ENCODE measurements around the gene WDR86.

DNA sequence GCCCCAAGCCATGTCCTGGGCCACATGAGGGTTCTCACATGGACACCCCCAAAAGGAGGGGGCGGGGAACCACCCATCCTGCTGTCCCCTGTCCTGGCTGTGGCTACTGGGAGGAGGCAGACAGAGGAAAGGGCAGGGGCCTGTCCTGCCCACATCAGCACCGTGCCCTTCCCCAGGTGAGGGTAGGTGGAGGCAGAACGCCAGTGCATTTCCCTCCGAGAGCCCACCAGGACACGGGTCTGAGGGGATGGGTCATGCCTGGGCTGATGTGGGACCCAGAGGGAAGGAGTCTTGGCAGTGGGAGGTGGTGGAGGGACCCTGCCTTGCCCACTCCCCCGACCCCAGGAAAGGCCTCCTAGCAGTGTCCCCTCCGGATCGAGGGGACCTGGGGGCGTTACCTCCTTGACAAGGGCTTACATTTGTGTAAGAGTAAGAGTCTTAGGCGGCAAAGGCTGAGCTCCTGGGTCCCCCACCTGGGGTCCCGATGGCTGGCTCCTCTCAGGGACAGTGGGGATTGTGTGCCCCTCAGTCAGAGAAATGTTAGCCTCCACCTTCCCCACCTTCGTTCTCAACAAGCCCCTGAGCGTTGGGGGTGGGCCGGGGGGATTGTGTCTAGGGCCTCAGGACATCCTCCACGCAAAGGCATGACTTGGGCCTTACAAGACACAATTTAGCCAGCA, 24.0 kb upstream of the WDR86 start:
- TF ChIP-seq, protein P1, sequence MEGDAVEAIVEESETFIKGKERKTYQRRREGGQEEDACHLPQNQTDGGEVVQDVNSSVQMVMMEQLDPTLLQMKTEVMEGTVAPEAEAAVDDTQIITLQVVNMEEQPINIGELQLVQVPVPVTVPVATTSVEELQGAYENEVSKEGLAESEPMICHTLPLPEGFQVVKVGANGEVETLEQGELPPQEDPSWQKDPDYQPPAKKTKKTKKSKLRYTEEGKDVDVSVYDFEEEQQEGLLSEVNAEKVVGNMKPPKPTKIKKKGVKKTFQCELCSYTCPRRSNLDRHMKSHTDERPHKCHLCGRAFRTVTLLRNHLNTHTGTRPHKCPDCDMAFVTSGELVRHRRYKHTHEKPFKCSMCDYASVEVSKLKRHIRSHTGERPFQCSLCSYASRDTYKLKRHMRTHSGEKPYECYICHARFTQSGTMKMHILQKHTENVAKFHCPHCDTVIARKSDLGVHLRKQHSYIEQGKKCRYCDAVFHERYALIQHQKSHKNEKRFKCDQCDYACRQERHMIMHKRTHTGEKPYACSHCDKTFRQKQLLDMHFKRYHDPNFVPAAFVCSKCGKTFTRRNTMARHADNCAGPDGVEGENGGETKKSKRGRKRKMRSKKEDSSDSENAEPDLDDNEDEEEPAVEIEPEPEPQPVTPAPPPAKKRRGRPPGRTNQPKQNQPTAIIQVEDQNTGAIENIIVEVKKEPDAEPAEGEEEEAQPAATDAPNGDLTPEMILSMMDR (IDR thresholded peaks at IDR 0.05; ENCODE audit: low read depth, low read length, poor library complexity, severe bottlenecking), result no peak
- TF ChIP-seq EZH2phosphoT487 (IDR thresholded peaks at IDR 0.05; ENCODE audit: borderline replicate concordance, low read length), result no peak

All from DOHH2 (cell line).